ENCODE results near the gene DCDC2C.

GRCh38 chr2:3726511-3726910 lies 23.1 kb downstream of the DCDC2C start:
- TF ChIP-seq CTCF (IDR thresholded peaks at IDR 0.05; ENCODE audit: low read depth, low read length) (no peak), POLR2A (IDR thresholded peaks at IDR 0.05; ENCODE audit: extremely low read depth, insufficient read length) (no peak)

Measured in NB4 (cell line).